Heart left ventricle (tissue), 13 donors: ENCODE data around the gene COL6A1.

Source experiments
- CTCF ChIP-seq, 12 donors: fragments of 200-600 bp; sonication (generic) in 4 of 12; IDR thresholded peaks; one replicate each; pipeline versions ENCODE4 v1.5.0 to v1.8.0; 2018 to 2022; ENCODE audit warnings: antibody characterized with exemption in 12 of 12, mild to moderate bottlenecking in 5 of 12
- POLR2A ChIP-seq, 2 donors: fragments of 450-650 bp; IDR thresholded peaks; one replicate each; pipeline ENCODE4 v1.6.1; 2017; ENCODE audit warnings: antibody characterized with exemption in 2 of 2, mild to moderate bottlenecking in 2 of 2, moderate library complexity in 2 of 2
- donor health status: ischemic (EF 13 %, LVEDD 7.1; RV severe dilation, severe dysfunction).
- donor health status: DM: no; HTN: yes; CAD: no.
- donor health status: DM: no; HTN: no; CAD: no.
- donor health status: ischemic (EF 25% LVEDD 6.9; RV normal size, moderate dysfunction).
- donor health status: ischemic (EF 25% LVEDD 5.7; RV mildly dilated, moderate dysfunction).
- donor health status: ischemic (EF 35%, LVEDD 5.7; RV mildly dilated, moderate dysfunction).
- donor health status: nonischemic (EF 11% LVEDD 7.7; RV severe dilation, severe dysfunction).
- donor health status: DM: yes; HTN: yes; CAD: no.
- donor health status: PGD.
- donor health status: ischemic (EF 29% LVEDD 5.4; RV normal size, mild dysfunction).
- donor health status: nonischemic (EF 23%, LVEDD 6.1; RV moderate dilation, normal function).

GRCh38 chr21:46036696-46037330, 55.2 kb downstream of the COL6A1 start:
- no peak for TF ChIP-seq CTCF (IDR thresholded peaks at IDR 0.05)
- TF ChIP-seq POLR2A (IDR thresholded peaks at IDR 0.05), result no peak
